Stimulated activated CD4-positive, alpha-beta T cell treated with anti-CD3 and anti-CD28 coated beads, Interleukin-12 subunit alpha, Interleukin-12 subunit beta, amount 100 ng/mL, for 4 hours (primary cell): ENCODE measurements around the gene IGFL3.

ENCODE experiments used
- DNase-seq: peaks from one replicate; pipeline ENCODE4 v3.0.0-alpha.2; 2020

The IGFL3 gene

GRCh38 chr19:46076031-46076880, 48.2 kb downstream of the IGFL3 start:
- no peak for DNase-seq

DNA sequence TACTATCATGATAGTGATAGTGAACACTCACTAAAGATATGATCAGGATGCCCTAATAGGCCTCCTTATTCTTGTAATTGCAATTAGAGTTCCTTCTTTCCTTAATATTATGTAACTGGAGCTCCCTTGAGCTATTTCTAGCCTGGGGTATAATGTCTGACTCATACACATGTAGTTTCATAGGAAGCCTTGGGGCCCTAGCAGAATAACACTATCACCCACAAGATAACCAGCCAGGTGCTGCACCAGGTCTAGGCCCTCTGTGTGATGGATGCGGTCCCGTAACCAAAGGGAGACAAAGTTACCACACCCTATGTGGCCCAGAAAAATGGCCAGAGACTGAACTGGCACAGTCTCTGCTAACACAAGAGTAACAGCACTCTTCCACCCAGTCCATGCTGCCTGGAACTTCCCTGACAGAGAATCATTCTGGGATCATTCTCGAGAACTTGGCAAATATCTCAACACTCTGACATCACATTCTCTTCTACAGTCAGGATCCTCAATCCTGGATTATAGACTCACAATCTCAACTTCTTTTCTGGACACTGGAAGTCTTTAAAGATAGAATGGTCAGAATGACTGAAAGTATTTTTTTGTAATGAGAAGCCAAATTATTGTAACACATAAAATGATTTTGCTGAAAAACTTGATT, 51.1 kb downstream of the IGFL3 start:
- no peak for DNase-seq
